H1 (cell line): ENCODE data around the gene AKR1C1. TPM values are rescaled to one million over a fixed set of nuclear protein-coding genes. Genes with fewer than 3 reads are reported as not detected.
A peak's percentile ranks its signal among the peaks of the same experiment; 100 is the strongest.

Experiments used
- CTCF ChIA-PET: fragments of 300-600 bp; sonication (Branson Sonifier 250); formaldehyde crosslinking; loops from one replicate; lab custom pipeline; 2021; ENCODE audit not compliant: partially characterized antibody; lab: Charles Lee
- POLR2A ChIA-PET: fragments of 300-600 bp; sonication (Branson Sonifier 250); formaldehyde crosslinking; loops from one replicate; lab custom pipeline; 2021; ENCODE audit warnings: inconsistent platforms; ENCODE audit not compliant: partially characterized antibody; lab: Charles Lee
- DNase-seq, 2 experiments: peaks; one replicate each; pipeline versions ENCODE4 v3.0.0 to v3.0.0-alpha.2; 2010 to 2022; ENCODE audit warnings: low spot score in 2 of 2, low read depth in 1 of 2, mixed read lengths in 1 of 2
- FAIRE-seq: peaks from 2 replicates; lab custom pipeline; 2011; peaks lifted over from hg19 to GRCh38; lab: Jason Lieb, UNC
- H2AFZ ChIP-seq: 2 replicates; pipeline ENCODE4 v1.8.1; 2012; ENCODE audit warnings: low read length, inconsistent platforms
- H2AK5ac ChIP-seq: 2 replicates; pipeline ENCODE4 v1.6.1; 2013; ENCODE audit warnings: low read depth, low read length
- H2BK120ac ChIP-seq: replicated peaks from 2 replicates; pipeline ENCODE3; 2013; ENCODE audit warnings: low read depth, low read length, inconsistent platforms
- H2BK12ac ChIP-seq: 2 replicates; pipeline ENCODE4 v1.6.1; 2013; ENCODE audit warnings: low read depth, low read length
- H2BK15ac ChIP-seq: 2 replicates; pipeline ENCODE4 v1.6.1; 2013; ENCODE audit warnings: low read length
- H2BK20ac ChIP-seq: 2 replicates; pipeline ENCODE4 v1.6.1; 2013; ENCODE audit warnings: low read length
- H2BK5ac ChIP-seq: 2 replicates; pipeline ENCODE4 v1.6.1; 2013; ENCODE audit warnings: low read depth, low read length
- H3K14ac ChIP-seq: 2 replicates; pipeline ENCODE4 v1.6.1; 2013; ENCODE audit warnings: inconsistent platforms; ENCODE audit not compliant: insufficient read length
- H3K18ac ChIP-seq: 2 replicates; pipeline ENCODE4 v1.6.1; 2013; ENCODE audit warnings: low read length; ENCODE audit errors: extremely low read depth
- H3K23ac ChIP-seq: 2 replicates; pipeline ENCODE4 v1.6.1; 2013; ENCODE audit warnings: inconsistent platforms; ENCODE audit not compliant: insufficient read length
- H3K23me2 ChIP-seq: 2 replicates; pipeline ENCODE4 v1.6.1; 2013; ENCODE audit warnings: low read depth, low read length
- H3K27ac ChIP-seq: 2 replicates; pipeline ENCODE4 v1.6.1; 2011; ENCODE audit warnings: low read depth, low read length, inconsistent platforms
- H3K27me3 ChIP-seq, 4 experiments: replicated peaks in 1 of 4; 1 replicate in 1 of 4; 2 replicates in 3 of 4; pipeline versions ENCODE4 v1.6.1 to v1.8.1; 2011 to 2013; ENCODE audit warnings: low read length in 3 of 4, mild to moderate bottlenecking in 3 of 4, inconsistent platforms in 2 of 4, mixed read lengths in 2 of 4, moderate library complexity in 1 of 4; ENCODE audit not compliant: control insufficient read depth in 3 of 4, insufficient read depth in 3 of 4; ENCODE audit errors: extremely low read depth in 1 of 4
- H3K36me3 ChIP-seq, 4 experiments: 2 replicates each; pipeline versions ENCODE4 v1.6.1 to v1.8.1; 2011 to 2013; ENCODE audit warnings: mild to moderate bottlenecking in 4 of 4, low read length in 3 of 4, moderate library complexity in 2 of 4, control low read depth in 1 of 4, inconsistent platforms in 1 of 4; ENCODE audit not compliant: insufficient read depth in 4 of 4, control insufficient read depth in 2 of 4
- H3K4ac ChIP-seq: replicated peaks from 2 replicates; pipeline ENCODE3; 2013; ENCODE audit warnings: low read length, low read depth, mixed read lengths, inconsistent platforms; ENCODE audit not compliant: insufficient read length
- H3K4me1 ChIP-seq, 4 experiments: replicated peaks in 1 of 4; 1 replicate in 1 of 4; 2 replicates in 3 of 4; pipeline versions ENCODE4 v1.6.1 to v1.8.1; 2011 to 2013; ENCODE audit warnings: low read length in 3 of 4, inconsistent platforms in 2 of 4, mixed read lengths in 1 of 4; ENCODE audit not compliant: insufficient read depth in 4 of 4, control insufficient read depth in 3 of 4
- H3K4me2 ChIP-seq, 2 experiments: 2 replicates each; pipeline versions ENCODE4 v1.6.1 to v1.8.1; 2011 to 2013; ENCODE audit warnings: low read depth in 2 of 2, low read length in 2 of 2, control low read depth in 1 of 2, inconsistent platforms in 1 of 2, mild to moderate bottlenecking in 1 of 2; ENCODE audit not compliant: insufficient read depth in 1 of 2
- H3K4me3 ChIP-seq, 4 experiments: fragments of 200-600, 300-600 bp in 1 of 4; sonication (generic), shearing (Covaris generic), sonication (Bioruptor Twin) in 1 of 4; 2 replicates each; pipeline versions ENCODE4 v1.5.1 to v1.8.1; 2011 to 2016; ENCODE audit warnings: low read length in 4 of 4, low read depth in 3 of 4, control low read depth in 2 of 4, inconsistent platforms in 2 of 4, mild to moderate bottlenecking in 2 of 4, mixed read lengths in 1 of 4, moderate library complexity in 1 of 4; ENCODE audit not compliant: insufficient read depth in 2 of 4; ENCODE audit errors: extremely low read depth in 1 of 4
- H3K56ac ChIP-seq: replicated peaks from 2 replicates; pipeline ENCODE3; 2013; ENCODE audit warnings: low read depth, mild to moderate bottlenecking, mixed read lengths, low read length, inconsistent platforms; ENCODE audit not compliant: insufficient read length
- H3K79me1 ChIP-seq: 2 replicates; pipeline ENCODE4 v1.6.1; 2013; ENCODE audit warnings: low read depth, low read length, control low read depth
- H3K79me2 ChIP-seq, 2 experiments: 2 replicates each; pipeline versions ENCODE4 v1.6.1 to v1.8.1; 2012 to 2013; ENCODE audit warnings: low read length in 2 of 2, mild to moderate bottlenecking in 2 of 2, inconsistent platforms in 1 of 2; ENCODE audit not compliant: insufficient read depth in 2 of 2, control insufficient read depth in 1 of 2
- H3K9ac ChIP-seq, 4 experiments: replicated peaks in 1 of 4; 1 replicate in 1 of 4; 2 replicates in 3 of 4; pipeline versions ENCODE4 v1.6.1 to v1.8.1; 2011 to 2013; ENCODE audit warnings: low read depth in 3 of 4, low read length in 3 of 4, control low read depth in 2 of 4, mild to moderate bottlenecking in 2 of 4, moderate library complexity in 2 of 4, inconsistent platforms in 1 of 4; ENCODE audit errors: extremely low read depth in 1 of 4
- H3K9me3 ChIP-seq, 2 experiments: 2 replicates each; pipeline versions ENCODE4 v1.6.1 to v1.8.1; 2012 to 2013; ENCODE audit warnings: mild to moderate bottlenecking in 2 of 2, moderate library complexity in 2 of 2, control low read depth in 1 of 2, inconsistent platforms in 1 of 2, low read depth in 1 of 2, low read length in 1 of 2, mixed read lengths in 1 of 2; ENCODE audit not compliant: insufficient read depth in 2 of 2
- H4K20me1 ChIP-seq, 2 experiments: replicated peaks in 1 of 2; 2 replicates each; pipeline versions ENCODE3 to v1.8.1; 2011 to 2013; ENCODE audit warnings: inconsistent platforms in 2 of 2, low read length in 2 of 2, mild to moderate bottlenecking in 1 of 2; ENCODE audit not compliant: insufficient read depth in 2 of 2, control insufficient read depth in 1 of 2
- H4K5ac ChIP-seq: 2 replicates; pipeline ENCODE4 v1.6.1; 2013; ENCODE audit warnings: low read length, low read depth, mixed read lengths, inconsistent platforms; ENCODE audit not compliant: insufficient read length
- H4K8ac ChIP-seq: 2 replicates; pipeline ENCODE4 v1.8.0; 2013; ENCODE audit warnings: mild to moderate bottlenecking, moderate library complexity, low read length, inconsistent platforms; ENCODE audit not compliant: insufficient read depth; ENCODE audit errors: extremely low read depth
- H4K91ac ChIP-seq: replicated peaks from 2 replicates; pipeline ENCODE3; 2013; ENCODE audit warnings: low read length, mixed read lengths, inconsistent platforms; ENCODE audit not compliant: insufficient read length
- CTBP2 ChIP-seq: IDR thresholded peaks from 2 replicates; pipeline ENCODE4 v1.7.0; 2011; ENCODE audit warnings: borderline replicate concordance, mild to moderate bottlenecking, moderate library complexity, mixed read lengths, low read length; ENCODE audit not compliant: insufficient read depth, insufficient read length
- EZH2 ChIP-seq: fragments of 200-600 bp; sonication (generic); IDR thresholded peaks from 2 replicates; pipeline ENCODE4 v1.7.1; 2012; ENCODE audit warnings: low read depth, mild to moderate bottlenecking, moderate library complexity, low read length, inconsistent platforms; ENCODE audit not compliant: severe bottlenecking
- WGBS, 2 experiments: shearing (Covaris generic) in 1 of 2; methylation state at CpG; one replicate each; pipeline versions ENCODE4 v1.1.6 to v1.1.7; 2013 to 2015; ENCODE audit warnings: low lambda C conversion rate in 2 of 2, mixed read lengths in 2 of 2, inconsistent platforms in 1 of 2, low coverage in 1 of 2, missing lambda C conversion rate in 1 of 2; ENCODE audit not compliant: insufficient replicate concordance in 2 of 2, insufficient coverage in 1 of 2, insufficient read length in 1 of 2; ENCODE audit errors: extremely low coverage in 1 of 2, missing lambda C conversion rate in 1 of 2; 5-methylcytosine and 5-hydroxymethylcytosine counted together
- polyA plus RNA-seq, 7 experiments: library from polyadenylated mRNA; depleted of rRNA in 3 of 7; stranded (reverse) in 5 of 7; unstranded in 2 of 7; fragments of >200 nt in 5 of 7; fragments of 200-250 nt in 2 of 7; gene quantifications; 1 replicate in 5 of 7; 2 replicates in 1 of 7; 4 replicates in 1 of 7; pipeline versions ENCODE4 v1.2.1 to v1.2.3, GENCODE V29; 2011 to 2013; ENCODE audit warnings: missing spikeins in 2 of 7, mixed read lengths in 2 of 7
- total RNA-seq: library from RNA; stranded (reverse); fragmentation: NEBNext Ultra II Directional; extraction: Animal tissue kit (Norgen Biotek cat#: 25700); gene quantifications from 2 replicates; pipeline ENCODE4 v1.2.1, GENCODE V29; 2021

Gene AKR1C1
- total and polyA plus RNA-seq, 2 of the 8 experiments (the other 6 are each of a cell fraction or from before 2014, with no cell fraction given), result 1.4 to 2.1 TPM

DNA sequence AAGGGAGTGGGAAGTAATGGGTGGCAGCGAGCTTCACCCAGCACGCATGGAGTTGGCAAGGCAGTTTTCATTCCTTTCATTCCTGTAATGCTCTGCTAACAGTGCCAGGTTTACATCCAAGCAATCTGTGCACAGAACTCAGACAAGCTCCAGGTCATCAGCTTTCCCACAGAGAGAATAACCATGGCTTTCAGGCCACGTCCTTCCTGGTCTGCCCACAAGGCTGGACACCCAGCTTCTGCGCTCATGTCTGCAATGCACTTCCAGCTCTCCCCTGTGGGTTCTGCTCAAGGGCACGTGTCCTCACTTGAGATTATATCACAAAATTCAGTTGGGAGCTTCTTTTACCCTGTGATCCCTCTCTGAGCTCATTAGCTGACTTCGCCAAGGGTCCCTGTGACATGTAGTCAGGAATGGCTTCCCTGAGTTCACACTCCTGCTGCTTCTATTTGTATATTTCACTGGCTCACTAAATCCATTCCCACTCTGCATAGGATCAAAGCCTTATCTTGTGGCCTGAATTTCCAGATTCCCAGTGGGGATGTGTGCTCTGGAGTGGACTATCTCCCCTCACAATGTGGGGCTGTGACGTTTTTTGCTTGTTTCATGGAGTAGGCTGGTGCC, 21.9 kb downstream of the AKR1C1 start:
- Histone ChIP-seq H3K27me3 (no peaks in the 10 kb centered on the region), H3K4ac (no peak overlapping the region), H2BK15ac (no peak overlapping the region), H3K18ac (no peak overlapping the region), H3K56ac (no peak overlapping the region), H3K23ac (no peak overlapping the region), H3K4me1 (peaks cover 4 to 7% (median 4%) of the 10 kb centered on the region in 4 experiments; a peak in 6 of 7 replicates), H3K36me3 (no peaks in the 10 kb centered on the region), H3K79me2 (no peaks in the 10 kb centered on the region), H2BK120ac (no peak overlapping the region), H4K20me1 (no peaks in the 10 kb centered on the region), H3K79me1 (no peaks in the 10 kb centered on the region), H4K91ac (no peak overlapping the region), H3K4me2 (no peak overlapping the region), H2BK12ac (no peak overlapping the region), H2AK5ac (0 out of 2 replicates have a peak overlapping the region, but pooled peaks have one; percentile 15), H3K9ac (no peak overlapping the region), H3K27ac (no peak overlapping the region; the same call in 1 of the 2 replicates), H3K14ac (no peak overlapping the region), H3K4me3 (no peak overlapping the region), H2BK5ac (no peak overlapping the region), H2BK20ac (no peak overlapping the region), H4K8ac (no peak overlapping the region), H3K23me2 (no peaks in the 10 kb centered on the region), H2AFZ (no peak overlapping the region), H4K5ac (no peak overlapping the region), H3K9me3 (no peaks in the 10 kb centered on the region; a peak in 1 of 4 replicates)
- ChIA-PET POLR2A (no interaction called here), CTCF (interaction anchor here (0.7 to 5.5 kb wide), 3 partner anchors 105 to 170 kb away, joined by 3 to 86 read pairs (median 3); no protein-coding TSS in a partner anchor)
- FAIRE-seq (no peak), DNase-seq (no peak)
- WGBS, 2 experiments, result 80% methylated on average over 7 of the region's 7 CpGs; no CpG with 5 or more reads in 1 of the 2 experiments
- TF ChIP-seq CTBP2 (no peak), EZH2 (no peak)
